Breast epithelium (tissue), 3 donors: ENCODE measurements around the gene GFI1B.

Experiments
- CTCF ChIP-seq, 3 donors: fragments of 450-650 bp; IDR thresholded peaks; one replicate each; pipeline ENCODE4 v1.5.1; 2016 to 2017; ENCODE audit warnings: antibody characterized with exemption in 3 of 3, mild to moderate bottlenecking in 3 of 3, moderate library complexity in 3 of 3
- POLR2A ChIP-seq: fragments of 450-650 bp; IDR thresholded peaks from one replicate; pipeline ENCODE4 v1.6.1; 2016; ENCODE audit warnings: antibody characterized with exemption, mild to moderate bottlenecking, moderate library complexity
- POLR2AphosphoS5 ChIP-seq, 3 donors: sonication (generic); formaldehyde crosslinking; IDR thresholded peaks; one replicate each; pipeline ENCODE4 v1.6.1; 2017; ENCODE audit warnings: antibody characterized with exemption in 3 of 3

- TF ChIP-seq CTCF (IDR thresholded peaks at IDR 0.05): no peak
- TF ChIP-seq POLR2A: no peak
- no peak for TF ChIP-seq POLR2AphosphoS5 (IDR thresholded peaks at IDR 0.05)
Observed at GRCh38 chr9:132985489-132985888, 7.0 kb downstream of the GFI1B start.
